Measurements from ENCODE around the gene COX5B.
A peak's percentile ranks its signal among the peaks of the same experiment; 100 is the strongest.

COX5B gene

DNA sequence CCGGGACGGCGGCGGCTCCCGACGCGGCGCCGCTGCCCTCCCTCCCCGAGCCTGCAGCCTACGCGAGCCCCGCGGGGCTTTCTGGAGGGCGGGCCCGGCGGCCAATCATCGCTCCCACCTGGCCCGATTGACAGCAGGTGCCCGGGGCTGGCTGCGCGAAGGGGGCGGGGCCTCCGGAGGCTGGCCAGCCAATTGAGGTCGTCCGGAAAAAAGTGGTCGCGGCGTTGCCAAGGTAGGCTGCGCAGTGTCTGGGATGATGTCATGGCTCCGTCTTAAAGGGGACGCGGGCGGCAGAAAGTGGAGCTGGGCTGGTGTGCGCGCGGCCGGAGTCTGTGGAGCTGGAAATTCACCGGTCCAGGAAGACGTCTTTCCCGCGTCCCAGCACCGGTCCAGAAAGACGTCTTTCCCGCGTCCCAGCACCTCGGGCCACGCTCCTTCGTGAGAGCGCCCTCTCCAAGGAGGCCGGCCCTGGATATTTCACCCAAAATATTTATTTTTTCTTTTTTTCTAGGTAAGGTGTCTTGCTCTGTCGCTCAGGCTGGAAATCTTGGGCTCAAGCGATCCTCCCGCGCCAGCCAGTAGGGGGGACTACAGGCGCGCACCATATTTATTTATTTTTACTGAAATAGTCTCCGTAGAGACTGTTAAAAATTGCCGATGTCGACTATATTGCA, 18.2 kb downstream of the COX5B start, which contains the start of gene ACTR1B:
ACTR1B (minus strand) TSS at position 83 of the 674 bp plus-strand sequence. CDS start 154 bp downstream, outside the sequence.
- TF ChIP-seq, protein P1, sequence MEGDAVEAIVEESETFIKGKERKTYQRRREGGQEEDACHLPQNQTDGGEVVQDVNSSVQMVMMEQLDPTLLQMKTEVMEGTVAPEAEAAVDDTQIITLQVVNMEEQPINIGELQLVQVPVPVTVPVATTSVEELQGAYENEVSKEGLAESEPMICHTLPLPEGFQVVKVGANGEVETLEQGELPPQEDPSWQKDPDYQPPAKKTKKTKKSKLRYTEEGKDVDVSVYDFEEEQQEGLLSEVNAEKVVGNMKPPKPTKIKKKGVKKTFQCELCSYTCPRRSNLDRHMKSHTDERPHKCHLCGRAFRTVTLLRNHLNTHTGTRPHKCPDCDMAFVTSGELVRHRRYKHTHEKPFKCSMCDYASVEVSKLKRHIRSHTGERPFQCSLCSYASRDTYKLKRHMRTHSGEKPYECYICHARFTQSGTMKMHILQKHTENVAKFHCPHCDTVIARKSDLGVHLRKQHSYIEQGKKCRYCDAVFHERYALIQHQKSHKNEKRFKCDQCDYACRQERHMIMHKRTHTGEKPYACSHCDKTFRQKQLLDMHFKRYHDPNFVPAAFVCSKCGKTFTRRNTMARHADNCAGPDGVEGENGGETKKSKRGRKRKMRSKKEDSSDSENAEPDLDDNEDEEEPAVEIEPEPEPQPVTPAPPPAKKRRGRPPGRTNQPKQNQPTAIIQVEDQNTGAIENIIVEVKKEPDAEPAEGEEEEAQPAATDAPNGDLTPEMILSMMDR (IDR thresholded peaks at IDR 0.05): peak; percentile 61

GRCh38 chr2:97664636-97664970, 18.7 kb downstream of the COX5B start:
- TF ChIP-seq, protein P1 (IDR thresholded peaks at IDR 0.05): no peak

DNA sequence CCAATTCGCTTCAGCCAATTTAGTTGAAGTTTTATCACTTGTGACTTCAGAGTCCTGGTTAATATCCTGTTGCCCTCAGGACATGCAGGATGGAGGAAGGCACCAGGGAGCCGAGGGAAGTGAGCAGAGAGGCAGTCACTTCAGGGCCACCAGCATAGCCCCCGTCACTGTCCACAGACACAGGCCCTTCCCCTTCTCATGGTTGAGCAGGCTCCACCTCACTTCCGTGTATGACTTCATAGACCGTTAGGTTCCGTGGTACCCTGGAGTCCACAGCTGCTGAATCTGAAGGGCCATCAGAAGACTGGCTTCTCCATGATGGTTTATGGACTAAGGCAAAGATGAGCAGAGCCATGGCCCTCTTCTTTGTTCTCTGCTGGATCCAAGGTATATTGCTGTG, 23.6 kb downstream of the COX5B start, which contains the start of gene C2orf92:
C2orf92 (plus strand) TSS at position 266 of the 400 bp plus-strand sequence; CDS start at position 342, 76 bp downstream.
- TF ChIP-seq, protein P1 (IDR thresholded peaks at IDR 0.05): no peak

- TF ChIP-seq, protein P1 (IDR thresholded peaks at IDR 0.05): no peak
Measured at GRCh38 chr2:97670471-97670870, 24.6 kb downstream of the COX5B start.

GRCh38 chr2:97671526-97671925, 25.7 kb downstream of the COX5B start:
- TF ChIP-seq, protein P1 (IDR thresholded peaks at IDR 0.05): no peak

DNA sequence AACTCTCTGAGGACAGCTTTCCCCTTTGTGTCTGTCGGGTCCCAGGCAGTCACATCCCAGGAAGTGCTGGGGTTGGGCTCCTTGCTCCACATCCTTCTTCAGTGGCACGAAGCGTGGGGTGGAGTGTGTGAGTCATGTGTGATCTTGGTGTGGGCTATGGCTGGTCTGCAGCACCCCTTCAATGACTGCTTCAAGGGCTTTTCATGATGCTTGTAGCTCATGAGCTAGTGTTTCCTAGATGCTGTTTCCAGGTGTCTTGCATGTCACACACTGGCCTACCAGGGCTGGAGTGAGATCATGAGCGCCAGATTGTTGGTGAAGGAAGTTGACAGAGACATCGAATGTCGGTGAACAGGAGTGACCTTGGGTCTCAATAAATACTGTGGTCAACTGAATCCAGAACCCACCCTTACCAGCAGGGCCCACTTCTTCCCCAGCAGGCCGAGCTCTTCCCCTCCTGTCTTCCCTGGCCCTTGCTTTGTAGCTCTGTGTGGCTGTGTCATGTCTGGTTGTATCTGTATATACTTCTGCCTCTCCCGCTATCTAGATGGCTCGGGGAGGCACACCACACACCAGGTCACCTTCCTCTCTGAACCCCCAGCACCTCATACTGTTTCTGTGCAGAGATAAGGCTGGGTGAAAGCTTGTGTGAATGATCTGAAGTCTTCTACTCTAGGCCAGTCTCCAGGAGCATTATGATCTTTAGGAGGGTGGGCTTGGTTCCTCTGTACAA, 27.5 kb downstream of the COX5B start:
- TF ChIP-seq, protein P1 (IDR thresholded peaks at IDR 0.05): no peak

DNA sequence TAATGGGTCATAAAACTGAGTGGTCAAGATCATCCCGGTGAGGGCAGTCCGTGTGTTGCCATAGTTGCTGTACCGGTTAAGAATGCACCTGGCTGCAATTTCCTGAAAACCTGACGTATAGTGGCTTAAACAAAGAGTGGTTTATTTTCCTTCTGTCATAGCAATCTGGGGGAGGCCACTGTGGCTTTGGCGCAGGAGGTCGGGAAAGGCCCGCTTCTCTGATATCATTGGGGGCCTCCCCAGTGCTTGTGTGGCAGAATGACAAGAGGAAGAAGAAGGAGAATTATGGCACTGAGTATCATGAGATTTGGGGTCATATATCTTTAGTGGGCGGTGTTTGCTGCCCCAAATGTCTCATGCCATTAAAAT, 28.0 kb downstream of the COX5B start:
- TF ChIP-seq, protein P1 (IDR thresholded peaks at IDR 0.05): no peak
